Lower leg skin (tissue), 3 donors: ENCODE data around the gene SH3GLB2.

ENCODE experiments used
- POLR2A ChIP-seq, 2 donors: fragments of 450-650 bp; IDR thresholded peaks; one replicate each; pipeline ENCODE4 v1.6.1; 2016 to 2017; ENCODE audit warnings: antibody characterized with exemption in 2 of 2, mild to moderate bottlenecking in 1 of 2, moderate library complexity in 1 of 2
- TF ChIP-seq, protein P1 (sequence below), 3 donors: fragments of 450-650 bp; IDR thresholded peaks; one replicate each; pipeline ENCODE4 v1.5.1; 2016; ENCODE audit warnings: antibody characterized with exemption in 3 of 3, mild to moderate bottlenecking in 3 of 3, moderate library complexity in 2 of 3

GRCh38 chr9:128995791-128996190 lies 32.3 kb downstream of the SH3GLB2 start:
- TF ChIP-seq, protein P1, sequence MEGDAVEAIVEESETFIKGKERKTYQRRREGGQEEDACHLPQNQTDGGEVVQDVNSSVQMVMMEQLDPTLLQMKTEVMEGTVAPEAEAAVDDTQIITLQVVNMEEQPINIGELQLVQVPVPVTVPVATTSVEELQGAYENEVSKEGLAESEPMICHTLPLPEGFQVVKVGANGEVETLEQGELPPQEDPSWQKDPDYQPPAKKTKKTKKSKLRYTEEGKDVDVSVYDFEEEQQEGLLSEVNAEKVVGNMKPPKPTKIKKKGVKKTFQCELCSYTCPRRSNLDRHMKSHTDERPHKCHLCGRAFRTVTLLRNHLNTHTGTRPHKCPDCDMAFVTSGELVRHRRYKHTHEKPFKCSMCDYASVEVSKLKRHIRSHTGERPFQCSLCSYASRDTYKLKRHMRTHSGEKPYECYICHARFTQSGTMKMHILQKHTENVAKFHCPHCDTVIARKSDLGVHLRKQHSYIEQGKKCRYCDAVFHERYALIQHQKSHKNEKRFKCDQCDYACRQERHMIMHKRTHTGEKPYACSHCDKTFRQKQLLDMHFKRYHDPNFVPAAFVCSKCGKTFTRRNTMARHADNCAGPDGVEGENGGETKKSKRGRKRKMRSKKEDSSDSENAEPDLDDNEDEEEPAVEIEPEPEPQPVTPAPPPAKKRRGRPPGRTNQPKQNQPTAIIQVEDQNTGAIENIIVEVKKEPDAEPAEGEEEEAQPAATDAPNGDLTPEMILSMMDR (IDR thresholded peaks at IDR 0.05): no peak
- no peak for TF ChIP-seq POLR2A (IDR thresholded peaks at IDR 0.05)
